ENCODE results near the gene TMEM14B.
A peak's percentile ranks its signal among the peaks of the same experiment; 100 is the strongest.

Gene TMEM14B

GRCh38 chr6:10792101-10792500 is 44.5 kb downstream of the TMEM14B start:
- H3K9ac ChIP-seq (ENCODE audit: low read length) = no peak overlapping the region
- no peak overlapping the region for H2BK5ac ChIP-seq (ENCODE audit: low read length)
- no peaks in the 10 kb centered on the region for H3K27me3 ChIP-seq (ENCODE audit: insufficient read depth, low read length, poor library complexity)
- no peak overlapping the region for H4K5ac ChIP-seq (ENCODE audit: low read length)
- H3K4me2 ChIP-seq (ENCODE audit: low read length) = no peak overlapping the region
- no CpG with 5 or more reads among the region's 5 CpGs for WGBS (ENCODE audit: extremely low coverage, insufficient coverage, low lambda C conversion rate)
- H2BK120ac ChIP-seq (ENCODE audit: low read depth, low read length) = no peak overlapping the region
- no peak for DNase-seq
- no peak overlapping the region for H3K4me3 ChIP-seq (ENCODE audit: low read length)
- H3K79me1 ChIP-seq (ENCODE audit: low read length) = no peaks in the 10 kb centered on the region
- H3K79me2 ChIP-seq (ENCODE audit: control insufficient read depth, insufficient read depth, low read length) = no peaks in the 10 kb centered on the region
- no peak overlapping the region for H3K4ac ChIP-seq (ENCODE audit: low read depth, low read length)
- H3K18ac ChIP-seq (ENCODE audit: low read length) = no peak overlapping the region
- H2AK5ac ChIP-seq (ENCODE audit: low read length) = no peak overlapping the region
- H4K8ac ChIP-seq (ENCODE audit: low read depth, low read length) = no peak overlapping the region
- no peak overlapping the region for H3K23ac ChIP-seq (ENCODE audit: low read length)
- H2BK15ac ChIP-seq (replicated peaks; ENCODE audit: low read depth) = no peak overlapping the region
- no peaks in the 10 kb centered on the region for H3K36me3 ChIP-seq (ENCODE audit: control insufficient read depth, insufficient read depth, low read length)
- no peak overlapping the region for H3K27ac ChIP-seq (ENCODE audit: low read depth, low read length)
- H3K56ac ChIP-seq (ENCODE audit: low read length) = no peak overlapping the region
- no peaks in the 10 kb centered on the region for H3K4me1 ChIP-seq (ENCODE audit: control insufficient read depth, low read depth, low read length)

- no peak overlapping the region for H2AK5ac ChIP-seq (ENCODE audit: low read length)
- no peak overlapping the region for H2BK15ac ChIP-seq (replicated peaks; ENCODE audit: low read depth)
- no peak overlapping the region for H3K9ac ChIP-seq (ENCODE audit: low read length)
- H3K36me3 ChIP-seq (ENCODE audit: control insufficient read depth, insufficient read depth, low read length) = no peaks in the 10 kb centered on the region
- no peak overlapping the region for H3K4me3 ChIP-seq (ENCODE audit: low read length)
- no peaks in the 10 kb centered on the region for H3K79me1 ChIP-seq (ENCODE audit: low read length)
- H3K4me2 ChIP-seq (ENCODE audit: low read length) = no peak overlapping the region
- H3K4me1 ChIP-seq (ENCODE audit: control insufficient read depth, low read depth, low read length) = no peaks in the 10 kb centered on the region
- H4K8ac ChIP-seq (ENCODE audit: low read depth, low read length) = no peak overlapping the region
- H3K79me2 ChIP-seq (ENCODE audit: control insufficient read depth, insufficient read depth, low read length) = no peaks in the 10 kb centered on the region
- H3K18ac ChIP-seq (ENCODE audit: low read length) = no peak overlapping the region
- H4K5ac ChIP-seq (ENCODE audit: low read length) = no peak overlapping the region
- no peak overlapping the region for H3K4ac ChIP-seq (ENCODE audit: low read depth, low read length)
- DNase-seq = no peak
- no peak overlapping the region for H2BK120ac ChIP-seq (ENCODE audit: low read depth, low read length)
- H3K27me3 ChIP-seq (ENCODE audit: insufficient read depth, low read length, poor library complexity) = no peaks in the 10 kb centered on the region
- H3K56ac ChIP-seq (ENCODE audit: low read length) = no peak overlapping the region
- no peak overlapping the region for H2BK5ac ChIP-seq (ENCODE audit: low read length)
- WGBS (ENCODE audit: extremely low coverage, insufficient coverage, low lambda C conversion rate) = no CpG with 5 or more reads among the region's 3 CpGs
- H3K23ac ChIP-seq (ENCODE audit: low read length) = no peak overlapping the region
- no peak overlapping the region for H3K27ac ChIP-seq (ENCODE audit: low read depth, low read length)
These were observed 45.4 kb downstream of the TMEM14B start for GRCh38 chr6:10793035-10793434.

DNA sequence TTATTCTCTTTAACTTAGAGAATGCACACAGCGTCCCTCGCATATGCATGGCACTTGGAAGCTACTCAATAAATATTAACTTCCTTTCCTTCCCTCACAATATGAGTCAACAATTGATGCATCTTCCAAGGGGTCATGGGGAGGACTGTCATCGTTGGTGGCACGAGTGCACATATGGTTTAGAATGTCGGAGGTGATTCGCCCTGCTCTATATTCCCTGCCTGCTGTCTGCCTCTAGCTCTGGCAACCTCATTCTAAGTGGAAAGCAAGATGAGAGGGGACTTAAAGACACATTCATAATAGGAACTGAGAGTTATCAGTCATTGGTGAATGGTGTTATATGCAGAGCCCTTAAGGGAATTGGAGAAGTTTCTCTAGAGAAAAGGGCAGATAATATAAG is 46.1 kb downstream of the TMEM14B start:
- Histone ChIP-seq H3K4me2 (ENCODE audit: low read length) (no peak overlapping the region), H2AK5ac (ENCODE audit: low read length) (no peak overlapping the region), H3K18ac (ENCODE audit: low read length) (no peak overlapping the region), H3K27me3 (ENCODE audit: insufficient read depth, low read length, poor library complexity) (no peaks in the 10 kb centered on the region), H3K4ac (ENCODE audit: low read depth, low read length) (no peak overlapping the region), H2BK120ac (ENCODE audit: low read depth, low read length) (no peak overlapping the region), H3K27ac (ENCODE audit: low read depth, low read length) (no peak overlapping the region), H3K56ac (ENCODE audit: low read length) (no peak overlapping the region), H4K8ac (ENCODE audit: low read depth, low read length) (no peak overlapping the region), H3K79me1 (ENCODE audit: low read length) (no peaks in the 10 kb centered on the region), H3K36me3 (ENCODE audit: control insufficient read depth, insufficient read depth, low read length) (no peaks in the 10 kb centered on the region), H4K5ac (ENCODE audit: low read length) (no peak overlapping the region), H3K9ac (ENCODE audit: low read length) (no peak overlapping the region), H3K4me1 (ENCODE audit: control insufficient read depth, low read depth, low read length) (no peaks in the 10 kb centered on the region), H3K79me2 (ENCODE audit: control insufficient read depth, insufficient read depth, low read length) (no peaks in the 10 kb centered on the region), H2BK15ac (replicated peaks; ENCODE audit: low read depth) (no peak overlapping the region), H3K23ac (ENCODE audit: low read length) (no peak overlapping the region), H2BK5ac (ENCODE audit: low read length) (no peak overlapping the region), H3K4me3 (ENCODE audit: low read length) (no peak overlapping the region)
- no peak for DNase-seq
- WGBS (ENCODE audit: extremely low coverage, insufficient coverage, low lambda C conversion rate) = no CpG with 5 or more reads among the region's 6 CpGs

- Histone ChIP-seq H3K4me1 (ENCODE audit: control insufficient read depth, low read depth, low read length) (no peaks in the 10 kb centered on the region), H3K9ac (ENCODE audit: low read length) (no peak overlapping the region), H3K79me1 (ENCODE audit: low read length) (no peaks in the 10 kb centered on the region), H4K8ac (ENCODE audit: low read depth, low read length) (no peak overlapping the region), H3K4me3 (ENCODE audit: low read length) (no peak overlapping the region), H3K23ac (ENCODE audit: low read length) (no peak overlapping the region), H2AK5ac (ENCODE audit: low read length) (no peak overlapping the region), H2BK5ac (ENCODE audit: low read length) (no peak overlapping the region), H3K4ac (ENCODE audit: low read depth, low read length) (no peak overlapping the region), H3K36me3 (ENCODE audit: control insufficient read depth, insufficient read depth, low read length) (no peaks in the 10 kb centered on the region), H3K27ac (ENCODE audit: low read depth, low read length) (no peak overlapping the region), H3K18ac (ENCODE audit: low read length) (no peak overlapping the region), H3K4me2 (ENCODE audit: low read length) (no peak overlapping the region), H2BK15ac (replicated peaks; ENCODE audit: low read depth) (no peak overlapping the region), H3K79me2 (ENCODE audit: control insufficient read depth, insufficient read depth, low read length) (no peaks in the 10 kb centered on the region), H3K56ac (ENCODE audit: low read length) (no peak overlapping the region), H4K5ac (ENCODE audit: low read length) (no peak overlapping the region), H2BK120ac (ENCODE audit: low read depth, low read length) (no peak overlapping the region), H3K27me3 (ENCODE audit: insufficient read depth, low read length, poor library complexity) (no peaks in the 10 kb centered on the region)
- DNase-seq = peak; percentile 50
- no CpG with 5 or more reads among the region's 3 CpGs for WGBS (ENCODE audit: extremely low coverage, insufficient coverage, low lambda C conversion rate)
These were observed 46.6 kb downstream of the TMEM14B start for GRCh38 chr6:10794239-10794638.

DNA sequence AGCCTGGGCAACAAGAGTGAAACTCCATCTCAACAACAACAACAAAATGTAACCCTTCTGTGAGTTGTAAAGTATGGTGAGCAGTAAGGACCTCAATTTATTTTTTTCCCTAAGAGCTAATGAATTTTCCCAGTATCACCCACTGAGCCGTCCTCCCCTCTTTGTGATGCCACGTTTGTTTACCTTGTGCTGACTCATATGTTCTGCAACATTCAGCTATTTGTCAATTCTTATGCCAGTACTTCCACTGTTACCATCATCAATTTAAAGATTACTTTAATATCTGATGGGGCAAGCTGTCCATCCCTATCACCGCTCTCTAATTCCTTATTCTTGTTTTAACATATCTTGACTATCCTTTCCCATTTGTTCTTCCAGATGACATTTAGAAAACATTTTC is 53.2 kb downstream of the TMEM14B start:
- peak; percentile 28 for DNase-seq
- H2BK15ac ChIP-seq (replicated peaks; ENCODE audit: low read depth) = no peak overlapping the region
- H2AK5ac ChIP-seq (ENCODE audit: low read length) = no peak overlapping the region
- H2BK5ac ChIP-seq (ENCODE audit: low read length) = no peak overlapping the region
- no peak overlapping the region for H3K4me2 ChIP-seq (ENCODE audit: low read length)
- H3K9ac ChIP-seq (ENCODE audit: low read length) = no peak overlapping the region
- H3K18ac ChIP-seq (ENCODE audit: low read length) = no peak overlapping the region
- no peaks in the 10 kb centered on the region for H3K27me3 ChIP-seq (ENCODE audit: insufficient read depth, low read length, poor library complexity)
- no peak overlapping the region for H3K56ac ChIP-seq (ENCODE audit: low read length)
- no peaks in the 10 kb centered on the region for H3K79me1 ChIP-seq (ENCODE audit: low read length)
- H3K4me1 ChIP-seq (ENCODE audit: control insufficient read depth, low read depth, low read length) = no peaks in the 10 kb centered on the region
- H2BK120ac ChIP-seq (ENCODE audit: low read depth, low read length) = no peak overlapping the region
- H4K5ac ChIP-seq (ENCODE audit: low read length) = no peak overlapping the region
- H3K4ac ChIP-seq (ENCODE audit: low read depth, low read length) = no peak overlapping the region
- H3K23ac ChIP-seq (ENCODE audit: low read length) = no peak overlapping the region
- H3K27ac ChIP-seq (ENCODE audit: low read depth, low read length) = no peak overlapping the region
- no peak overlapping the region for H4K8ac ChIP-seq (ENCODE audit: low read depth, low read length)
- H3K36me3 ChIP-seq (ENCODE audit: control insufficient read depth, insufficient read depth, low read length) = no peaks in the 10 kb centered on the region
- H3K4me3 ChIP-seq (ENCODE audit: low read length) = no peak overlapping the region
- no peaks in the 10 kb centered on the region for H3K79me2 ChIP-seq (ENCODE audit: control insufficient read depth, insufficient read depth, low read length)
- WGBS (ENCODE audit: extremely low coverage, insufficient coverage, low lambda C conversion rate) = no CpG with 5 or more reads among the region's 3 CpGs

GRCh38 chr6:10801224-10801848 is 53.7 kb downstream of the TMEM14B start:
- Histone ChIP-seq H4K5ac (ENCODE audit: low read length) (no peak overlapping the region), H3K27ac (ENCODE audit: low read depth, low read length) (no peak overlapping the region), H2BK15ac (replicated peaks; ENCODE audit: low read depth) (no peak overlapping the region), H3K36me3 (ENCODE audit: control insufficient read depth, insufficient read depth, low read length) (no peaks in the 10 kb centered on the region), H3K18ac (ENCODE audit: low read length) (no peak overlapping the region), H4K8ac (ENCODE audit: low read depth, low read length) (no peak overlapping the region), H3K79me2 (ENCODE audit: control insufficient read depth, insufficient read depth, low read length) (no peaks in the 10 kb centered on the region), H2BK120ac (ENCODE audit: low read depth, low read length) (no peak overlapping the region), H3K4me3 (ENCODE audit: low read length) (no peak overlapping the region), H3K79me1 (ENCODE audit: low read length) (no peaks in the 10 kb centered on the region), H3K9ac (ENCODE audit: low read length) (no peak overlapping the region), H3K4me2 (ENCODE audit: low read length) (no peak overlapping the region), H3K27me3 (ENCODE audit: insufficient read depth, low read length, poor library complexity) (no peaks in the 10 kb centered on the region), H3K23ac (ENCODE audit: low read length) (no peak overlapping the region), H3K4ac (ENCODE audit: low read depth, low read length) (no peak overlapping the region), H2BK5ac (ENCODE audit: low read length) (no peak overlapping the region), H2AK5ac (ENCODE audit: low read length) (no peak overlapping the region), H3K56ac (ENCODE audit: low read length) (no peak overlapping the region), H3K4me1 (ENCODE audit: control insufficient read depth, low read depth, low read length) (no peaks in the 10 kb centered on the region)
- peak; percentile 61 for DNase-seq
- WGBS (ENCODE audit: extremely low coverage, insufficient coverage, low lambda C conversion rate) = no CpG with 5 or more reads among the region's 2 CpGs
